ENCODE data around the gene KRTAP10-7.

The KRTAP10-7 gene

DNA sequence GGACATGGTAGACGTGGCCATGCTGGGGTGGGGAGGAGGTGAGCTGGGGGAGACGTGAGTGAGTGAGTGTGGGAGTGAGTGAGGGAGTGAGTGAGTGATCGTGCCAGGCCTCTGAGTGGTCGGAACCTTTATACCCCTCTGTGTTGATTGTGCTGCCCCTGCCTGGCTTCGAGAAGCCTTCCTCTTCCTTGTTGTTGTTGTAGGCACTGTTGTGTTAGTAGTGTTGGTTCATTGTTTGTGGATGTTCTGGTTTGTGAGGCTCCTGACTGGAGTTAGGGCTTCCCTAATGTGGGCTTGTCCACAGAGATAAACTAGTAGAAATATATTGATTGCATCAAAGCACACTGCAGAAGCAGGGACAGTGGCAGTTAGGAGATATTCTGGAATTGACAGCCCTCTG, 41.7 kb upstream of the KRTAP10-7 start, which contains the start of gene KRTAP10-3:
Gene KRTAP10-3 (minus strand): TSS at position 101 of the 400 bp plus-strand sequence. CDS start 80 bp downstream, at position 21.
- TF ChIP-seq FOXP2 (optimal IDR thresholded peaks at IDR 0.05; ENCODE audit: borderline replicate concordance, extremely low read depth, extremely low read length, insufficient read depth) (no peak), SIN3A (IDR thresholded peaks at IDR 0.05; ENCODE audit: borderline replicate concordance, insufficient read depth, low read length) (no peak), TAF1 (IDR thresholded peaks at IDR 0.05; ENCODE audit: borderline replicate concordance, insufficient read depth, low read length) (no peak), POLR2AphosphoS5 (IDR thresholded peaks at IDR 0.05; ENCODE audit: low read depth, low read length) (no peak)
- TF ChIP-seq, protein P1, sequence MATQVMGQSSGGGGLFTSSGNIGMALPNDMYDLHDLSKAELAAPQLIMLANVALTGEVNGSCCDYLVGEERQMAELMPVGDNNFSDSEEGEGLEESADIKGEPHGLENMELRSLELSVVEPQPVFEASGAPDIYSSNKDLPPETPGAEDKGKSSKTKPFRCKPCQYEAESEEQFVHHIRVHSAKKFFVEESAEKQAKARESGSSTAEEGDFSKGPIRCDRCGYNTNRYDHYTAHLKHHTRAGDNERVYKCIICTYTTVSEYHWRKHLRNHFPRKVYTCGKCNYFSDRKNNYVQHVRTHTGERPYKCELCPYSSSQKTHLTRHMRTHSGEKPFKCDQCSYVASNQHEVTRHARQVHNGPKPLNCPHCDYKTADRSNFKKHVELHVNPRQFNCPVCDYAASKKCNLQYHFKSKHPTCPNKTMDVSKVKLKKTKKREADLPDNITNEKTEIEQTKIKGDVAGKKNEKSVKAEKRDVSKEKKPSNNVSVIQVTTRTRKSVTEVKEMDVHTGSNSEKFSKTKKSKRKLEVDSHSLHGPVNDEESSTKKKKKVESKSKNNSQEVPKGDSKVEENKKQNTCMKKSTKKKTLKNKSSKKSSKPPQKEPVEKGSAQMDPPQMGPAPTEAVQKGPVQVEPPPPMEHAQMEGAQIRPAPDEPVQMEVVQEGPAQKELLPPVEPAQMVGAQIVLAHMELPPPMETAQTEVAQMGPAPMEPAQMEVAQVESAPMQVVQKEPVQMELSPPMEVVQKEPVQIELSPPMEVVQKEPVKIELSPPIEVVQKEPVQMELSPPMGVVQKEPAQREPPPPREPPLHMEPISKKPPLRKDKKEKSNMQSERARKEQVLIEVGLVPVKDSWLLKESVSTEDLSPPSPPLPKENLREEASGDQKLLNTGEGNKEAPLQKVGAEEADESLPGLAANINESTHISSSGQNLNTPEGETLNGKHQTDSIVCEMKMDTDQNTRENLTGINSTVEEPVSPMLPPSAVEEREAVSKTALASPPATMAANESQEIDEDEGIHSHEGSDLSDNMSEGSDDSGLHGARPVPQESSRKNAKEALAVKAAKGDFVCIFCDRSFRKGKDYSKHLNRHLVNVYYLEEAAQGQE (IDR thresholded peaks at IDR 0.05; ENCODE audit: insufficient read depth in 1 of 2, low read depth in 2 of 2, low read length in 2 of 2) = no peak

DNA sequence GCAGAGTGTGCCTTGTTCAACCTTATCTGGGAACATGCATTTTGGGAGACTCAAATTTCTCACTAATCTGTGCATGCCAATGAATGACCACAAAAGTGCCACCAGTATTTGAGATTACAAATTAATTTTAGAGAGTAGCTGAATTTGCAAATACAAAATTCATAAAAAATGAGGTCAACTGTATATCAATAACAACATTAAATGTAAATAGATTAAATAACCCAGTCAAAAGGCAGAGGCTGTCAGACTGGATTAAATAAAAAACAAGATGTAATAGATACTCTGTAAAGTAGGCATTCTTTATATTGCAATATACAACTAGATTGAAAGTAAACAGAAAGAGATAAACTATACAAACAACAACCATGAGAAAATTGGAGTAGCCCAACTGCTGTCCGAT, 36.3 kb upstream of the KRTAP10-7 start:
- TF ChIP-seq, protein P1 (IDR thresholded peaks at IDR 0.05; ENCODE audit: insufficient read depth in 1 of 2, low read depth in 2 of 2, low read length in 2 of 2) = no peak
- TF ChIP-seq FOXP2 (optimal IDR thresholded peaks at IDR 0.05; ENCODE audit: borderline replicate concordance, extremely low read depth, extremely low read length, insufficient read depth) = no peak
- TF ChIP-seq POLR2AphosphoS5 (IDR thresholded peaks at IDR 0.05; ENCODE audit: low read depth, low read length) = no peak
- no peak for TF ChIP-seq TAF1 (IDR thresholded peaks at IDR 0.05; ENCODE audit: borderline replicate concordance, insufficient read depth, low read length)
- no peak for TF ChIP-seq SIN3A (IDR thresholded peaks at IDR 0.05; ENCODE audit: borderline replicate concordance, insufficient read depth, low read length)

- TF ChIP-seq, protein P1 (IDR thresholded peaks at IDR 0.05; ENCODE audit: insufficient read depth in 1 of 2, low read depth in 2 of 2, low read length in 2 of 2) = no peak
- TF ChIP-seq POLR2AphosphoS5 (IDR thresholded peaks at IDR 0.05; ENCODE audit: low read depth, low read length) = no peak
- TF ChIP-seq TAF1 (IDR thresholded peaks at IDR 0.05; ENCODE audit: borderline replicate concordance, insufficient read depth, low read length) = no peak
- TF ChIP-seq SIN3A (IDR thresholded peaks at IDR 0.05; ENCODE audit: borderline replicate concordance, insufficient read depth, low read length) = no peak
- no peak for TF ChIP-seq FOXP2 (optimal IDR thresholded peaks at IDR 0.05; ENCODE audit: borderline replicate concordance, extremely low read depth, extremely low read length, insufficient read depth)
Measured at GRCh38 chr21:44564886-44565598, 35.4 kb upstream of the KRTAP10-7 start.

GRCh38 chr21:44566403-44566802, 34.0 kb upstream of the KRTAP10-7 start:
- TF ChIP-seq SIN3A (IDR thresholded peaks at IDR 0.05; ENCODE audit: borderline replicate concordance, insufficient read depth, low read length) (no peak), FOXP2 (optimal IDR thresholded peaks at IDR 0.05; ENCODE audit: borderline replicate concordance, extremely low read depth, extremely low read length, insufficient read depth) (no peak), POLR2AphosphoS5 (IDR thresholded peaks at IDR 0.05; ENCODE audit: low read depth, low read length) (no peak), TAF1 (IDR thresholded peaks at IDR 0.05; ENCODE audit: borderline replicate concordance, insufficient read depth, low read length) (no peak)
- TF ChIP-seq, protein P1 (IDR thresholded peaks at IDR 0.05; ENCODE audit: insufficient read depth in 1 of 2, low read depth in 2 of 2, low read length in 2 of 2) = no peak

All from PFSK-1 (cell line).